ENCODE results near the gene SLC44A4. TPM values are rescaled to one million over a fixed set of nuclear protein-coding genes. Genes with fewer than 3 reads are reported as not detected.

SLC44A4 gene
- 0.05 TPM in 3 of 5 replicates, not detected in the others for total RNA-seq (2022; extraction: Qiagen RNA extraction)

GRCh38 chr6:31878726-31879125, at the start of gene SLC44A4:
Gene SLC44A4 (minus strand): TSS chr6:31878997. CDS start chr6:31878980, 17 bp downstream.

GRCh38 chr6:31927242-31927862, 48.6 kb upstream of the SLC44A4 start, which contains the start of gene C2:
Gene C2 (plus strand): TSS chr6:31927717. CDS start chr6:31927753, 36 bp downstream.

GRCh38 chr6:31901953-31902643, 23.3 kb upstream of the SLC44A4 start, which contains the start of gene ZBTB12:
Gene ZBTB12 (minus strand): TSS chr6:31902086. CDS start chr6:31901305, 781 bp downstream.

GRCh38 chr6:31897612-31898382, 19.0 kb upstream of the SLC44A4 start, which contains the start of gene EHMT2:
Gene EHMT2 (minus strand): TSS chr6:31897698. CDS start chr6:31897677, 21 bp downstream.

GRCh38 chr6:31862344-31863235, 16.2 kb downstream of the SLC44A4 start, which contains the start of gene NEU1:
Gene NEU1 (minus strand): TSS chr6:31862821. CDS start chr6:31862776, 45 bp downstream.

GRCh38 chr6:31827286-31828079, 51.3 kb downstream of the SLC44A4 start, which contains the start of gene HSPA1B:
Gene HSPA1B (plus strand): TSS chr6:31827738. CDS start chr6:31827951, 213 bp downstream.

GRCh38 chr6:31815025-31815838, 63.6 kb downstream of the SLC44A4 start, which contains the start of the genes HSPA1A and HSPA1L:
Gene HSPA1A (plus strand): TSS chr6:31815543. CDS start chr6:31815757, 214 bp downstream.
Gene HSPA1L (minus strand): TSS chr6:31815283. CDS start chr6:31811972, 3,311 bp downstream.

Other genes with a start within 250 kb of the SLC44A4 start
- gene BAG6, start 226.3 kb downstream of the SLC44A4 start, total RNA-seq (2022; extraction: Qiagen RNA extraction) = 117 to 150 TPM (median 136 TPM) in 5 replicates
- gene APOM, start 223.1 kb downstream of the SLC44A4 start, total RNA-seq (2022; extraction: Qiagen RNA extraction) = 2.9 to 3.7 TPM (median 3.1 TPM) in 5 replicates
- gene C6orf47, start 218.2 kb downstream of the SLC44A4 start, total RNA-seq (2022; extraction: Qiagen RNA extraction) = 11.3 to 12.4 TPM (median 11.9 TPM) in 5 replicates
- 7.8 to 11.3 TPM (median 10.1 TPM) in 5 replicates for gene GPANK1, start 214.0 kb downstream of the SLC44A4 start, total RNA-seq (2022; extraction: Qiagen RNA extraction)
- 169 to 183 TPM (median 179 TPM) in 5 replicates for gene CSNK2B, start 212.9 kb downstream of the SLC44A4 start, total RNA-seq (2022; extraction: Qiagen RNA extraction)
- 2.7 to 4.2 TPM (median 3.2 TPM) in 5 replicates for gene LY6G5B, start 209.0 kb downstream of the SLC44A4 start, total RNA-seq (2022; extraction: Qiagen RNA extraction)
- 1.2 to 1.7 TPM (median 1.4 TPM) in 5 replicates for gene LY6G5C, start 197.9 kb downstream of the SLC44A4 start, total RNA-seq (2022; extraction: Qiagen RNA extraction)
- 14.2 to 17.5 TPM (median 16.7 TPM) in 5 replicates for gene ABHD16A, start 175.7 kb downstream of the SLC44A4 start, total RNA-seq (2022; extraction: Qiagen RNA extraction)
- gene LY6G6F, start 172.1 kb downstream of the SLC44A4 start, total RNA-seq (2022; extraction: Qiagen RNA extraction) = not detected in 5 replicates
- not detected in 5 replicates for gene LY6G6D, start 163.6 kb downstream of the SLC44A4 start, total RNA-seq (2022; extraction: Qiagen RNA extraction)
- gene LY6G6C, start 157.3 kb downstream of the SLC44A4 start, total RNA-seq (2022; extraction: Qiagen RNA extraction) = 0.08 to 0.14 TPM (median 0.09 TPM) in 3 of 5 replicates, not detected in the others
- gene MPIG6B, start 155.6 kb downstream of the SLC44A4 start, total RNA-seq (2022; extraction: Qiagen RNA extraction) = not detected in 5 replicates
- 25.2 to 32.8 TPM (median 28.6 TPM) in 5 replicates for gene DDAH2, start 149.7 kb downstream of the SLC44A4 start, total RNA-seq (2022; extraction: Qiagen RNA extraction)
- gene CLIC1, start 142.5 kb downstream of the SLC44A4 start, total RNA-seq (2022; extraction: Qiagen RNA extraction) = 467 to 486 TPM (median 475 TPM) in 5 replicates
- gene MSH5, start 139.0 kb downstream of the SLC44A4 start, total RNA-seq (2022; extraction: Qiagen RNA extraction) = 10.5 to 14.8 TPM (median 11.7 TPM) in 5 replicates
- 1.6 to 4.2 TPM (median 3.1 TPM) in 5 replicates for gene SAPCD1, start 116.3 kb downstream of the SLC44A4 start, total RNA-seq (2022; extraction: Qiagen RNA extraction)
- gene VWA7, start 101.7 kb downstream of the SLC44A4 start, total RNA-seq (2022; extraction: Qiagen RNA extraction) = 1.3 to 1.9 TPM (median 1.5 TPM) in 5 replicates
- 49.3 to 54.8 TPM (median 53.0 TPM) in 5 replicates for gene VARS1, start 83.2 kb downstream of the SLC44A4 start, total RNA-seq (2022; extraction: Qiagen RNA extraction)
- 43.6 to 61.8 TPM (median 59.8 TPM) in 5 replicates for gene LSM2, start 72.0 kb downstream of the SLC44A4 start, total RNA-seq (2022; extraction: Qiagen RNA extraction)
- 1.2 to 1.7 TPM (median 1.4 TPM) in 5 replicates for gene HSPA1L, start 63.7 kb downstream of the SLC44A4 start, total RNA-seq (2022; extraction: Qiagen RNA extraction)
- gene HSPA1A, start 63.5 kb downstream of the SLC44A4 start, total RNA-seq (2022; extraction: Qiagen RNA extraction) = 132 to 240 TPM (median 186 TPM) in 5 replicates
- 94.0 to 169 TPM (median 135 TPM) in 5 replicates for gene HSPA1B, start 51.3 kb downstream of the SLC44A4 start, total RNA-seq (2022; extraction: Qiagen RNA extraction)
- 24.3 to 33.7 TPM (median 27.9 TPM) in 5 replicates for gene NEU1, start 16.2 kb downstream of the SLC44A4 start, total RNA-seq (2022; extraction: Qiagen RNA extraction)
- gene EHMT2, start 18.7 kb upstream of the SLC44A4 start, total RNA-seq (2022; extraction: Qiagen RNA extraction) = 21.5 to 29.0 TPM (median 26.5 TPM) in 5 replicates
- gene ZBTB12, start 23.1 kb upstream of the SLC44A4 start, total RNA-seq (2022; extraction: Qiagen RNA extraction) = 2.9 to 4.5 TPM (median 3.8 TPM) in 5 replicates
- 0.20 to 0.34 TPM (median 0.23 TPM) in 5 replicates for gene C2, start 48.7 kb upstream of the SLC44A4 start, total RNA-seq (2022; extraction: Qiagen RNA extraction)
- gene CFB, start 67.1 kb upstream of the SLC44A4 start, total RNA-seq (2022; extraction: Qiagen RNA extraction) = 1.3 to 3.0 TPM (median 2.0 TPM) in 5 replicates
- gene NELFE, start 80.0 kb upstream of the SLC44A4 start, total RNA-seq (2022; extraction: Qiagen RNA extraction) = 73.0 to 92.7 TPM (median 76.9 TPM) in 5 replicates
- gene SKIC2, start 80.2 kb upstream of the SLC44A4 start, total RNA-seq (2022; extraction: Qiagen RNA extraction) = 19.9 to 23.7 TPM (median 22.8 TPM) in 5 replicates
- 11.1 to 13.8 TPM (median 11.8 TPM) in 5 replicates for gene DXO, start 93.1 kb upstream of the SLC44A4 start, total RNA-seq (2022; extraction: Qiagen RNA extraction)
- gene C4A, start 103.1 kb upstream of the SLC44A4 start, total RNA-seq (2022; extraction: Qiagen RNA extraction) = 0.80 to 1.1 TPM (median 0.93 TPM) in 5 replicates
- 0.58 to 1.2 TPM (median 0.96 TPM) in 5 replicates for gene C4B, start 135.8 kb upstream of the SLC44A4 start, total RNA-seq (2022; extraction: Qiagen RNA extraction)
- gene CYP21A2, start 159.4 kb upstream of the SLC44A4 start, total RNA-seq (2022; extraction: Qiagen RNA extraction) = 0.06 TPM in 1 of 5 replicates, not detected in the others
- gene TNXB, start 230.3 kb upstream of the SLC44A4 start, total RNA-seq (2022; extraction: Qiagen RNA extraction) = 0.48 to 0.71 TPM (median 0.56 TPM) in 5 replicates
- 27.8 to 35.4 TPM (median 34.3 TPM) in 5 replicates for gene ATF6B, start 249.2 kb upstream of the SLC44A4 start, total RNA-seq (2022; extraction: Qiagen RNA extraction)

All from A549 treated with AZD2906 at 1 μM for 4 hours (cell line).